ENCODE data around the gene STKLD1.
A peak's percentile ranks its signal among the peaks of the same experiment; 100 is the strongest.

Gene STKLD1

GRCh38 chr9:133423216-133423615 lies 47.0 kb downstream of the STKLD1 start:
- DNase-seq (ENCODE audit: low read depth), result no peak
- no peak overlapping the region for H3K4me3 ChIP-seq (ENCODE audit: low read length)
- TF ChIP-seq CTCF (IDR thresholded peaks at IDR 0.05; ENCODE audit: insufficient read depth, low read depth, low read length, missing control alignments), result no peak

- no peak for DNase-seq (ENCODE audit: low read depth)
- no peak for TF ChIP-seq CTCF (IDR thresholded peaks at IDR 0.05; ENCODE audit: insufficient read depth, low read depth, low read length, missing control alignments)
- no peak overlapping the region for H3K4me3 ChIP-seq (ENCODE audit: low read length)
These were observed 48.0 kb downstream of the STKLD1 start for GRCh38 chr9:133424187-133424586.

- no peak for DNase-seq (ENCODE audit: low read depth)
- TF ChIP-seq CTCF (IDR thresholded peaks at IDR 0.05; ENCODE audit: insufficient read depth, low read depth, low read length, missing control alignments), result no peak
- no peak overlapping the region for H3K4me3 ChIP-seq (ENCODE audit: low read length)
These were observed 49.0 kb downstream of the STKLD1 start for GRCh38 chr9:133425049-133425632.

- no peak overlapping the region for H3K4me3 ChIP-seq (ENCODE audit: low read length)
These were observed 49.8 kb downstream of the STKLD1 start for GRCh38 chr9:133426011-133426410.

GRCh38 chr9:133427658-133428348 lies 51.6 kb downstream of the STKLD1 start:
- DNase-seq (ENCODE audit: low read depth), result no peak
- no peak for TF ChIP-seq CTCF (IDR thresholded peaks at IDR 0.05; ENCODE audit: insufficient read depth, low read depth, low read length, missing control alignments)
- no peak overlapping the region for H3K4me3 ChIP-seq (ENCODE audit: low read length)

More at GRCh38 chr9:133426011-133426410, 49.8 kb downstream of the STKLD1 start:
- DNase-seq (ENCODE audit: low read depth), result no peak
- TF ChIP-seq CTCF (IDR thresholded peaks at IDR 0.05; ENCODE audit: insufficient read depth, low read depth, low read length, missing control alignments), result no peak

GRCh38 chr9:133428617-133429101 lies 52.5 kb downstream of the STKLD1 start:
- no peak overlapping the region for H3K4me3 ChIP-seq (ENCODE audit: low read length)
- DNase-seq (ENCODE audit: low read depth), result peak; percentile 25
- TF ChIP-seq CTCF (IDR thresholded peaks at IDR 0.05; ENCODE audit: insufficient read depth, low read depth, low read length, missing control alignments), result no peak
